Brain microvascular endothelial cell (primary cell): ENCODE measurements around the gene DOCK1.
A peak's percentile ranks its signal among the peaks of the same experiment; 100 is the strongest.

Experiments used
- DNase-seq: peaks from one replicate; pipeline ENCODE4 v3.0.0-alpha.2; 2020
- H3K27ac ChIP-seq: fragments of 250-450 bp; sonication (Bioruptor Pico); 2 replicates; pipeline ENCODE4 v1.5.1; 2020; ENCODE audit warnings: mild to moderate bottlenecking, moderate library complexity
- H3K27me3 ChIP-seq: fragments of 250-450 bp; sonication (Bioruptor Pico); replicated peaks from 2 replicates; pipeline ENCODE4 v1.5.1; 2020; ENCODE audit warnings: mild to moderate bottlenecking
- H3K36me3 ChIP-seq: fragments of 250-450 bp; sonication (Bioruptor Pico); replicated peaks from 2 replicates; pipeline ENCODE4 v1.5.1; 2020; ENCODE audit warnings: mild to moderate bottlenecking
- H3K4me3 ChIP-seq: 2 replicates; pipeline ENCODE4 v1.5.1; 2011; ENCODE audit warnings: low read depth, mild to moderate bottlenecking, control low read depth, low read length, moderate library complexity
- CTCF ChIP-seq: IDR thresholded peaks from 2 replicates; pipeline ENCODE4 v1.5.1; 2011; ENCODE audit warnings: low read depth, mild to moderate bottlenecking, moderate library complexity, low read length, control low read depth, inconsistent platforms; ENCODE audit errors: missing control alignments
- in situ Hi-C: cut with HindIII; loops from 2 replicates; pipeline ENCODE4 v1.10.0; 2017; ENCODE audit warnings: low sequenced_read_pairs, low pct_ligation_motif_present

The DOCK1 gene

GRCh38 chr10:127142136-127142535 lies 236.9 kb downstream of the DOCK1 start:
- in situ Hi-C loops = no loop called here
- Histone ChIP-seq H3K4me3 (no peak overlapping the region), H3K27me3 (no peaks in the 10 kb centered on the region), H3K27ac (no peak overlapping the region), H3K36me3 (no peaks in the 10 kb centered on the region)
- TF ChIP-seq CTCF = no peak
- DNase-seq = no peak

GRCh38 chr10:127142856-127143255 lies 237.6 kb downstream of the DOCK1 start:
- Histone ChIP-seq H3K36me3 (no peaks in the 10 kb centered on the region), H3K27ac (no peak overlapping the region), H3K27me3 (no peaks in the 10 kb centered on the region), H3K4me3 (no peak overlapping the region)
- in situ Hi-C loops = no loop called here
- no peak for DNase-seq
- no peak for TF ChIP-seq CTCF

GRCh38 chr10:127145173-127145572 lies 239.9 kb downstream of the DOCK1 start:
- in situ Hi-C loops = no loop called here
- H3K27ac ChIP-seq = no peak overlapping the region
- no peak overlapping the region for H3K4me3 ChIP-seq
- H3K36me3 ChIP-seq = no peaks in the 10 kb centered on the region
- peak; percentile 63 for DNase-seq
- no peaks in the 10 kb centered on the region for H3K27me3 ChIP-seq
- no peak for TF ChIP-seq CTCF

GRCh38 chr10:127146661-127147060 lies 241.4 kb downstream of the DOCK1 start:
- Histone ChIP-seq H3K36me3 (no peaks in the 10 kb centered on the region), H3K4me3 (no peak overlapping the region), H3K27ac (no peak overlapping the region), H3K27me3 (no peaks in the 10 kb centered on the region)
- DNase-seq = no peak
- in situ Hi-C loops = no loop called here
- TF ChIP-seq CTCF = no peak

GRCh38 chr10:127148066-127148932 lies 243.1 kb downstream of the DOCK1 start:
- peak; percentile 91 for DNase-seq
- in situ Hi-C loops = no loop called here
- H3K36me3 ChIP-seq = no peaks in the 10 kb centered on the region

More at GRCh38 chr10:127148066-127148932, 243.1 kb downstream of the DOCK1 start:
- Histone ChIP-seq H3K4me3 (peak overlapping the region; percentile 15), H3K27ac (peak overlapping the region; percentile 95), H3K27me3 (no peaks in the 10 kb centered on the region)
- no peak for TF ChIP-seq CTCF
